ENCODE results near the gene GNAI1.

DNA sequence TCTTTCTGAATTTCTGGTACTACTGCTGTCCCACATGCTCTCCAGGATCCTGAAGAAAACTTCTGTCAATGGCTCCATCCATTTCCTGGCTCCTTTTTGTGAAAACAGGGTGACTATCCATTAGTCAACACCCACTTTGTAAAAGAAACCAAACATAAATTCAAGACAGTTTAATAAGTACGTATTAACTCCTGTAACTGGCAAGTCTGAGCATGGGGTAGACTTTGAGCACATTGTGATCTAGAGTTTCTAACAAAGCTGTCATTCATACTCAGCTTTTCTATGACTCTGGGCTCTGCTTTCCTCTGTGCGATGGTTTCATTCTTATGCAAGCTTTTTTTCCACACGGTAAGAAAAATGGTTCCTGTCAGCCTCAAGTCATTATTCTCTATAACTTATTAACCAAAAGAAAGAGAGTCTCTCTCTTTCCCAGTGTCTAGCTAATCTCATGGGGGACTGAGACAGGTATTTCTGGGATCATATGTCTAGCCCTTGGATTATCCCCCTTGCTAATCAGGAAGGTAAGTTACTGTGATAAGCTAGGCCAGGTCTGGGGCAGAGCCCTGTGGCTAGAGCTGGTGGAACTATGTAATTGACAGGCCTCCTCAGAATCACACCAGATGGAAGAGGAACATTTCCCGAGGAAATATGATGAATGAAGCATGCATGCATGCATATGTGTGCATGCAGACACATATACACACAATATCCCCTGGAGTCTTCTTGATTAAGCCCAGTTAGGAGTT lies 98.5 kb downstream of the GNAI1 start:
- TF ChIP-seq, protein P1, sequence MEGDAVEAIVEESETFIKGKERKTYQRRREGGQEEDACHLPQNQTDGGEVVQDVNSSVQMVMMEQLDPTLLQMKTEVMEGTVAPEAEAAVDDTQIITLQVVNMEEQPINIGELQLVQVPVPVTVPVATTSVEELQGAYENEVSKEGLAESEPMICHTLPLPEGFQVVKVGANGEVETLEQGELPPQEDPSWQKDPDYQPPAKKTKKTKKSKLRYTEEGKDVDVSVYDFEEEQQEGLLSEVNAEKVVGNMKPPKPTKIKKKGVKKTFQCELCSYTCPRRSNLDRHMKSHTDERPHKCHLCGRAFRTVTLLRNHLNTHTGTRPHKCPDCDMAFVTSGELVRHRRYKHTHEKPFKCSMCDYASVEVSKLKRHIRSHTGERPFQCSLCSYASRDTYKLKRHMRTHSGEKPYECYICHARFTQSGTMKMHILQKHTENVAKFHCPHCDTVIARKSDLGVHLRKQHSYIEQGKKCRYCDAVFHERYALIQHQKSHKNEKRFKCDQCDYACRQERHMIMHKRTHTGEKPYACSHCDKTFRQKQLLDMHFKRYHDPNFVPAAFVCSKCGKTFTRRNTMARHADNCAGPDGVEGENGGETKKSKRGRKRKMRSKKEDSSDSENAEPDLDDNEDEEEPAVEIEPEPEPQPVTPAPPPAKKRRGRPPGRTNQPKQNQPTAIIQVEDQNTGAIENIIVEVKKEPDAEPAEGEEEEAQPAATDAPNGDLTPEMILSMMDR (IDR thresholded peaks at IDR 0.05; ENCODE audit: poor library complexity) = no peak
- no peak for TF ChIP-seq EZH2 (IDR thresholded peaks at IDR 0.05; ENCODE audit: borderline replicate concordance)

All from hepatocyte (in vitro differentiated cells).